Pancreas (tissue), 10 donors: ENCODE data around the gene MPDZ. TPM values are rescaled to one million over a fixed set of nuclear protein-coding genes. Genes with fewer than 3 reads are reported as not detected.

Experiments used
- ATAC-seq, 4 donors: fragments of 200-7000 bp; cut with Tn5 transposase; one replicate each; pipeline versions ENCODE4 v1.8.0 to v1.9.1; 2020; ENCODE audit warnings: mild to moderate bottlenecking in 4 of 4, moderate library complexity in 4 of 4
- DNase-seq, 6 donors: peaks; one replicate each; pipeline ENCODE4 v3.0.0-alpha.2; 2020
- FAIRE-seq: peaks from 2 replicates; lab custom pipeline; 2012; peaks lifted over from hg19 to GRCh38; lab: Jason Lieb, UNC
- H3K27ac ChIP-seq, 4 donors: fragments of 200-600 bp; sonication (generic); 1 replicate in 3 of 4; 2 replicates in 1 of 4; pipeline versions ENCODE4 v1.5.0 to v1.8.0; 2020
- H3K27me3 ChIP-seq, 4 donors: fragments of 200-600 bp; one replicate each; pipeline ENCODE4 v1.8.0; 2021
- H3K36me3 ChIP-seq, 3 donors: fragments of 200-600 bp; sonication (generic) in 1 of 3; one replicate each; pipeline versions ENCODE4 v1.5.0 to v1.8.0; 2020 to 2021
- H3K4me1 ChIP-seq, 3 donors: fragments of 200-600 bp; one replicate each; pipeline ENCODE4 v1.8.0; 2021
- H3K4me3 ChIP-seq, 4 donors: fragments of 200-600 bp; sonication (generic) in 2 of 4; one replicate each; pipeline versions ENCODE4 v1.5.0 to v1.8.0; 2020 to 2021
- H3K9me3 ChIP-seq, 4 donors: fragments of 200-600 bp; one replicate each; pipeline ENCODE4 v1.8.0; 2021
- WGBS, 2 donors: extraction: QIAGEN DNeasy Blood & Tissue Kit; methylation state at CpG; one replicate each; pipeline ENCODE4 v1.1.7; 2013; 5-methylcytosine and 5-hydroxymethylcytosine counted together
- intact Hi-C, 3 donors: fragments of 100-400 bp; cut with DNase I; formaldehyde crosslinking; loops; one replicate each; pipeline versions ENCODE4 v1.11.1 to v1.14.2; 2022
- polyA plus RNA-seq, 2 donors: library from polyadenylated mRNA; stranded (reverse); fragments of 200-250 nt; gene quantifications; one replicate each; pipeline ENCODE4 v1.2.3, GENCODE V29; 2013
- total RNA-seq, 6 donors: library from RNA; stranded (reverse); fragmentation: NEBNext Ultra II Directional in 4 of 6; extraction: Animal tissue kit (Norgen Biotek cat#: 25700) in 4 of 6; gene quantifications; one replicate each; pipeline versions ENCODE4 v1.2.1 to v1.2.4, GENCODE V29; 2021 to 2023
- TF ChIP-seq, protein P1 (sequence below), 4 donors: fragments of 200-600 bp; sonication (generic) in 3 of 4; IDR thresholded peaks; one replicate each; pipeline versions ENCODE4 v1.5.0 to v1.8.0; 2021; ENCODE audit warnings: antibody characterized with exemption in 4 of 4
- donor health status: healthy with polysubstance abuse.
- donor health status: DM: no; HTN: no; CAD: no; lungs with moderate emphysema.
- donor health status: DM: no; HTN: no; CAD: no.
- donor health status: control.
- donor health status: control.
- donor health status: Bipolar disorder and iron deficiency.
- donor health status: DM: yes; HTN: yes; CAD: no.
- donor health status: DM: no; HTN: no; CAD: no.
- donor health status: DM: no; HTN: no; CAD: no.
- donor health status: DM: yes; HTN: yes; CAD: no.

Gene MPDZ
- total and polyA plus RNA-seq, 8 donors: 2.7 to 9.5 (median 4.6) TPM

DNA sequence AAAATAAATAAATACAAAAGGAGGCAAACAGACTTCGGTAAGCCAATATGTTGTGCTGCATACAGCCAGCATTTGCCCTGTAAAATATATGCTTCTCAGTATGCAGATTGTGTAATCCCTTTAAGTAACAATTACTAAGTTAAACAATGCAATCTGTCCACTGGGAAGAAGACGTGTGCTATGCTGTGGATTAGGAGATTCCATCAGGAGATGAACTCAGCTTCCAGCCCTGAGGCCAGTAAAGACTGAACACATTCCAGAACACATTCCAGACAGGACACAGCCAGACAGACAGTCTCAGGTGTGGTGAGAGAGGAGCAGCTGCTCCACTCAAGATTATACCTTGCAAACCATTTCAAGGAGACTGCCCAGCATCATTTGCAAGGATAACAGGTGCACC is 97.8 kb downstream of the MPDZ start:
- Histone ChIP-seq H3K27ac (no peak overlapping the region), H3K4me3 (no peak overlapping the region), H3K4me1 (no peaks in the 10 kb centered on the region), H3K27me3 (no peaks in the 10 kb centered on the region), H3K36me3 (no peaks in the 10 kb centered on the region), H3K9me3 (no peaks in the 10 kb centered on the region)
- DNase-seq (no peak), ATAC-seq (no peak), FAIRE-seq (no peak)
- TF ChIP-seq, protein P1, sequence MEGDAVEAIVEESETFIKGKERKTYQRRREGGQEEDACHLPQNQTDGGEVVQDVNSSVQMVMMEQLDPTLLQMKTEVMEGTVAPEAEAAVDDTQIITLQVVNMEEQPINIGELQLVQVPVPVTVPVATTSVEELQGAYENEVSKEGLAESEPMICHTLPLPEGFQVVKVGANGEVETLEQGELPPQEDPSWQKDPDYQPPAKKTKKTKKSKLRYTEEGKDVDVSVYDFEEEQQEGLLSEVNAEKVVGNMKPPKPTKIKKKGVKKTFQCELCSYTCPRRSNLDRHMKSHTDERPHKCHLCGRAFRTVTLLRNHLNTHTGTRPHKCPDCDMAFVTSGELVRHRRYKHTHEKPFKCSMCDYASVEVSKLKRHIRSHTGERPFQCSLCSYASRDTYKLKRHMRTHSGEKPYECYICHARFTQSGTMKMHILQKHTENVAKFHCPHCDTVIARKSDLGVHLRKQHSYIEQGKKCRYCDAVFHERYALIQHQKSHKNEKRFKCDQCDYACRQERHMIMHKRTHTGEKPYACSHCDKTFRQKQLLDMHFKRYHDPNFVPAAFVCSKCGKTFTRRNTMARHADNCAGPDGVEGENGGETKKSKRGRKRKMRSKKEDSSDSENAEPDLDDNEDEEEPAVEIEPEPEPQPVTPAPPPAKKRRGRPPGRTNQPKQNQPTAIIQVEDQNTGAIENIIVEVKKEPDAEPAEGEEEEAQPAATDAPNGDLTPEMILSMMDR (IDR thresholded peaks at IDR 0.05): no peak
- intact Hi-C loops: no loop called here
- WGBS, 2 donors: 69 to 72% methylated on average over 2 of the region's 2 CpGs

DNA sequence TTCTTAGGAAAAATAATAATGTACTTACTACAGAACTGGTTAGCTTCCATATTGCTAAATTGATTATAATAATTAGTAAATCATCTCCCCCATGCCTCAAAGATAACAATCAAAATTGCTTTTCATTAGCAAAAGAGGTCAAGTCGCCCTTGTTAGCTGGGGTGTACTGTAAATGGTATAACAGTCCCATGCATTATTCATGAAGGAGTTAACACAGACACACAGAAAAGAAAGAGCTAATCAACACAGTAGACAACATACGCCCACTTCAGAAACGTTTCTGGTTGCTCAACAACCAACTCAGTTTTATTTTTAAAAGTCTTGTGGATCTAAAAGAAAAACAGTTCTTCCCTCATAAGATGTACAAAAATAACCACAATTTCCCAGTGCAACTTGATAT is 100.2 kb downstream of the MPDZ start:
- DNase-seq (no peak), ATAC-seq (no peak), FAIRE-seq (no peak)
- 63 to 65% methylated on average over 3 of the region's 3 CpGs for WGBS, 2 donors
- intact Hi-C loops: no loop called here
- no peaks in the 10 kb centered on the region for H3K4me1 ChIP-seq
- H3K9me3 ChIP-seq: no peaks in the 10 kb centered on the region
- no peak overlapping the region for H3K27ac ChIP-seq
- H3K36me3 ChIP-seq: peaks cover 0 to 4% (median 0%) of the 10 kb centered on the region in 3 donors
- H3K27me3 ChIP-seq: no peaks in the 10 kb centered on the region
- TF ChIP-seq, protein P1 (IDR thresholded peaks at IDR 0.05): no peak
- H3K4me3 ChIP-seq: no peak overlapping the region

DNA sequence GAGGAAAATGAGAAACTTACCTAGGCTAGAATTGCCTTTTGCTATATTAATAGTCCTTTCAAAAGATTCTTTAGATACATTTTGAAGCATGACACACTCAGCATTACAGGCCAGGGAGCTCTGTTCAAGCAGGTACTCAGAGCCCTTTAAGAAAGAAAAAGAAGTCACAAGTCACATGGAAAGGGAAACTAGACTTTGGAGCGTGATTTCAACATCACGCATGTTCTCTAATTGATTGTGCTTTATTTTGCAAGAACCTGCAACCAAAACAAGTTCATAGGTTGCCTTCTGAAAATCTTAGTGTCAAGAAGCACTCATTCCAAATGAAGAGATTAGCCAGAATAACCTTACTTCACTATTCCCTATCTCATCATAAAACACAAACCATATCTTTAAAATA is 103.8 kb downstream of the MPDZ start:
- intact Hi-C loops: no loop called here
- no peaks in the 10 kb centered on the region for H3K9me3 ChIP-seq
- ATAC-seq: no peak
- H3K27ac ChIP-seq: no peak overlapping the region
- peaks cover 0 to 4% (median 0%) of the 10 kb centered on the region in 3 donors for H3K36me3 ChIP-seq
- no peaks in the 10 kb centered on the region for H3K27me3 ChIP-seq
- no peaks in the 10 kb centered on the region for H3K4me1 ChIP-seq
- WGBS, 2 donors: 88 to 94% methylated on average over 2 of the region's 2 CpGs
- no peak overlapping the region for H3K4me3 ChIP-seq
- TF ChIP-seq, protein P1 (IDR thresholded peaks at IDR 0.05): no peak
- FAIRE-seq: no peak
- DNase-seq: no peak

DNA sequence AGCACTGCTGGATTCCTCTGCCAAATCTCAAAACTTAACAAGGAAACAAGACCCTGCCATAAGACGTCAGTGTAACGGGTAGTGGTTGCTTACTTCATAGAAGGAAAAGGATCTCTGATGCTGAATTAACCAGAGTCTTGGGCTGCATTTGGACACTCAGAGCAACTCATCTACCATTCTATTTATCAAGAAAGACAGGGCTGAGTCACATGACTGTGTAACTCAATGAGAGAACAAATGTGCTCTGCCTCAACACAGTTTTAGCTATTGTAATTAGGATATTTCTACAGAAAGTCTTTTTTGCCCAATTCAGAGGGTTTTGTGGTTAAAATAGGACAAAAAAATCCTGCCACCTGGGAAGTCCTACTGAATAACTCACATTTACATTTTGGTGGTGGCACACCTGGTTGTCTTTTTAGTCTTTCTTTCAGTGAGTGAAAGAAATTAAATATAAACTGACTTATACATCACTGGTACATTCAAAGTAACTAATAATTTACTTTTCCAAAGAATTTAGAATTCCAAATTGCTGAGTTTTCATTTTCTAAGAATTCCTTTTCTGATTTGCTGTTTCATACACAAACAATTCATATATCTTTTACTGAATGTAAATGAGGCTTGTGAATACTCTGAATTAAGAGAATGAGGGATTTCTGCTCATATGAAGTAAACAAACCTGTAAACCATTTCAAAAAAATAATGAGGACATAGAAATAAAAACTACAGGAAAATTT is 104.4 kb downstream of the MPDZ start:
- no peak for FAIRE-seq
- no peak overlapping the region for H3K4me3 ChIP-seq
- intact Hi-C loops: no loop called here
- peaks cover 0 to 4% (median 0%) of the 10 kb centered on the region in 3 donors for H3K36me3 ChIP-seq
- ATAC-seq: no peak
- no peaks in the 10 kb centered on the region for H3K4me1 ChIP-seq
- TF ChIP-seq, protein P1 (IDR thresholded peaks at IDR 0.05): no peak
- DNase-seq: no peak
- H3K27ac ChIP-seq: no peak overlapping the region
- no peaks in the 10 kb centered on the region for H3K27me3 ChIP-seq
- no peaks in the 10 kb centered on the region for H3K9me3 ChIP-seq
- 96 to 100% methylated on average over 2 of the region's 2 CpGs for WGBS, 2 donors

DNA sequence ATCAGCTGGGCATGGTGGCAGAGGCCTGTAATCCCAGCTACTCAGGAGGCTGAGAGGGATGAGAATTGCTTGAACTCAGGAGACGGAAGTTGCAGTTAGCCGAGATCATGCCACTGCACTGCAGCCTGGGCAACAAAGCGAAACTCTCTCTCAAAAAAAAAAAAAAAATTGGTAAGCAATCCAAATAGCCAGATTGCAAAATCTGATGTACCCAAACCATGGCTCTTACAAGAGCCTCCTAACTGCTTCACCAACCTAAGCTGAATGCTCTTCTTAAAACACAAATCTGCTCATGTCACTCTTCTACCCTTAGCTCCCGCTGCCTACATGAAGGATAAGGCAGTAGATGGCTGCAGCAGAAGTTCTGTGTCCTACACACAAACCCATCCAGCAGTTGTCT is 105.9 kb downstream of the MPDZ start:
- FAIRE-seq: no peak
- Histone ChIP-seq H3K27me3 (no peaks in the 10 kb centered on the region), H3K36me3 (peaks cover 0 to 4% (median 0%) of the 10 kb centered on the region in 3 donors), H3K9me3 (no peaks in the 10 kb centered on the region), H3K27ac (no peak overlapping the region), H3K4me1 (no peaks in the 10 kb centered on the region), H3K4me3 (no peak overlapping the region)
- WGBS, 2 donors: 98% methylated on average over 4 of the region's 4 CpGs
- intact Hi-C loops: no loop called here
- TF ChIP-seq, protein P1 (IDR thresholded peaks at IDR 0.05): no peak
- ATAC-seq: no peak
- no peak for DNase-seq
